OCI-LY3 (cell line): ENCODE results near the gene TUBGCP3.

Source experiments
- CTCF ChIP-seq: fragments of 200-600, 300-600 bp; sonication (generic); IDR thresholded peaks from 2 replicates; pipeline ENCODE4 v1.5.1; 2014; ENCODE audit warnings: antibody characterized with exemption, low read length, low read depth
- EZH2phosphoT487 ChIP-seq: fragments of 200-600 bp; shearing (Covaris generic); IDR thresholded peaks from 2 replicates; pipeline ENCODE4 v1.6.1; 2018; ENCODE audit warnings: antibody characterized with exemption, mixed run types, low read depth

- TF ChIP-seq CTCF (no peak), EZH2phosphoT487 (no peak)
These were observed 76.8 kb downstream of the TUBGCP3 start for GRCh38 chr13:112510987-112511685.
